Caki2 (cell line): ENCODE results near the gene OTUD4. TPM values are rescaled to one million over a fixed set of nuclear protein-coding genes. Genes with fewer than 3 reads are reported as not detected.
"Not testable (repeated sequence)": the region's sequence is repeated elsewhere in the genome, so short reads cannot be mapped to it uniquely, and the experiment has no call there.

ENCODE experiments used
- DNase-seq: peaks from one replicate; pipeline ENCODE4 v3.0.0-alpha.2; 2015; ENCODE audit warnings: low read depth
- in situ Hi-C: cut with HindIII; loops from 2 replicates; pipeline ENCODE4 v1.10.0; 2016; ENCODE audit warnings: low sequenced_read_pairs, low pct_unique_long_range_greater_than_20kb, mixed read lengths
- total RNA-seq: library from RNA; depleted of rRNA; stranded (reverse); fragments of >200 nt; shearing (Covaris generic); gene quantifications from 2 replicates; pipeline ENCODE4 v1.2.3, GENCODE V29; 2014; ENCODE audit warnings: low replicate concordance; rRNA removed

The OTUD4 gene, protein sequence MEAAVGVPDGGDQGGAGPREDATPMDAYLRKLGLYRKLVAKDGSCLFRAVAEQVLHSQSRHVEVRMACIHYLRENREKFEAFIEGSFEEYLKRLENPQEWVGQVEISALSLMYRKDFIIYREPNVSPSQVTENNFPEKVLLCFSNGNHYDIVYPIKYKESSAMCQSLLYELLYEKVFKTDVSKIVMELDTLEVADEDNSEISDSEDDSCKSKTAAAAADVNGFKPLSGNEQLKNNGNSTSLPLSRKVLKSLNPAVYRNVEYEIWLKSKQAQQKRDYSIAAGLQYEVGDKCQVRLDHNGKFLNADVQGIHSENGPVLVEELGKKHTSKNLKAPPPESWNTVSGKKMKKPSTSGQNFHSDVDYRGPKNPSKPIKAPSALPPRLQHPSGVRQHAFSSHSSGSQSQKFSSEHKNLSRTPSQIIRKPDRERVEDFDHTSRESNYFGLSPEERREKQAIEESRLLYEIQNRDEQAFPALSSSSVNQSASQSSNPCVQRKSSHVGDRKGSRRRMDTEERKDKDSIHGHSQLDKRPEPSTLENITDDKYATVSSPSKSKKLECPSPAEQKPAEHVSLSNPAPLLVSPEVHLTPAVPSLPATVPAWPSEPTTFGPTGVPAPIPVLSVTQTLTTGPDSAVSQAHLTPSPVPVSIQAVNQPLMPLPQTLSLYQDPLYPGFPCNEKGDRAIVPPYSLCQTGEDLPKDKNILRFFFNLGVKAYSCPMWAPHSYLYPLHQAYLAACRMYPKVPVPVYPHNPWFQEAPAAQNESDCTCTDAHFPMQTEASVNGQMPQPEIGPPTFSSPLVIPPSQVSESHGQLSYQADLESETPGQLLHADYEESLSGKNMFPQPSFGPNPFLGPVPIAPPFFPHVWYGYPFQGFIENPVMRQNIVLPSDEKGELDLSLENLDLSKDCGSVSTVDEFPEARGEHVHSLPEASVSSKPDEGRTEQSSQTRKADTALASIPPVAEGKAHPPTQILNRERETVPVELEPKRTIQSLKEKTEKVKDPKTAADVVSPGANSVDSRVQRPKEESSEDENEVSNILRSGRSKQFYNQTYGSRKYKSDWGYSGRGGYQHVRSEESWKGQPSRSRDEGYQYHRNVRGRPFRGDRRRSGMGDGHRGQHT
- 9.4 and 20.9 TPM in 2 replicates for total RNA-seq

DNA sequence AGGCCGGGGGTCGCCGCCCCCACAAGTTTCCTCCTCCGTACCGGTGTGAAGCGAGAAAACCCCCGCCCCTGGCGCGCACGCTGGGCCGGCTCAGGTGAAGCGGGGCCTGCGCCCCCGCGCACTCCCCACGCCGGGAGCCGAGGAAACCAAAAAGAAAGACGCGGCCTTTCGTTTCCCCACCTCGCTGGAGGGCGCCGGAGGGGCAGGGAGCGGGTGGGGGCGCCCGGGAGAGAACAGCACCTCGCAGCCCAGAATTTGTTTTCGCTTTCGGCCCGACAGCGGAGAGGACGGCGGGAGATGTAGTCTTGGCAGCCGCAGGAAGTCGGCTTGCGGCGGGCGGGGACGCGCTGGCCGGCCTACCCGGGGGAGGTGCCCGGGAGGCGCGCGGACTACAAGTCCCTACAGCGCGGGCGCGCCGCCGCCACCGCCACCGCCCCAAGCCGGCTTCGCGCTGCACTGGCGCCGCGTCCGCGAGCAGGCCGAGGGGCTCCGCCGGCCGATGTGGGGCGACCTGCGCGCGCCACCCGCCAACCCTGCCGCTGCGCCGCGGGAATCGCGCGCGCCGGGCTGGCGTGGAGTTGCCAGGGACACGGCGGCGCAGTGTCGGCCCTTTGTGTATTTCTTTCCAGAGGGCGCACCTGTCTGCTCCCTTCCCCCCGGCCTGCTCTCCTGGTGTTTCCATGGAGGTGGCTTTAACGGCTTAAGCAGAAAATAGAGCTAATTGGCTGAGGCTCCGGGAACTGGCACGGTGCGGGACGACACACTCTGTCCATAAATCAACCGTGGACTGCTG lies at the start of gene OTUD4:
OTUD4 (minus strand) TSS at position 292 of the 793 bp plus-strand sequence. CDS start 616 bp downstream, outside the sequence.
- in situ Hi-C loops, result no loop called here
- DNase-seq, result peak; percentile 92

DNA sequence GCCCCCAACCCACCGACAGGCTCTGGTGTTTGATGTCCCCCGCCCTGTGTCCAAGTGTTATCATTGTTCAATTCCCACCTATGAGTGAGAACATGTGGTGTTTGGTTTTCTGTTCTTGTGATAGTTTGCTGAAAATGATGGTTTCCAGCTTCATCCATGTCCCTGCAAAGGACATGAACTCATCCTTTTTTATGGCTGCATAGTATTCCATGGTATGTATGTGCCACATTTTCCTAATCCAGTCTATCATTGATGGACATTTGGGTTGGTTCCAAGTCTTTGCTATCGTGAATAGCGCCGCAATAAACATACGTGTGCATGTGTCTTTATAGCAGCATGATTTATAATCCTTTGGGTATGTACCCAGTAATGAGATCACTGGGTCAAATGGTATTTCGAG lies 42.8 kb upstream of the OTUD4 start:
- in situ Hi-C loops, DNase-seq: not testable (repeated sequence)

DNA sequence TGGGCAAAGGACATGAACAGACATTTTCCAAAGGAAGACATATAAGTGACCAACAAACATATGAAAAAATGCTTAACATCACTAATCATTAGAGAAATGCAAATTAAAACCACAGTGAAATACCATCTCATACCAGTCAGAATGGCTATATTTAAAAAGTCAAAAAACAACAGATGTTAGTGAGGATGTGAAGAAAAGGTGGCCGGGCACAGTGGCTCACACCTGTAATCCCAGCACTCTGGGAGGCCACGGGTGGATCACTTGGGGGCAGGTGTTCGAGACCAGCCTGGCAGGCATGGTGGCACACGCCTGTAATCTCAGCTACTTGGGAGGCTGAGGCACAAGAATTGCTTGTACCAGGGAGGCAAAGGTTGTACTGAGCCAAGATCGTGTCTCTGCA lies 41.1 kb upstream of the OTUD4 start:
- DNase-seq, in situ Hi-C loops: not testable (repeated sequence)

DNA sequence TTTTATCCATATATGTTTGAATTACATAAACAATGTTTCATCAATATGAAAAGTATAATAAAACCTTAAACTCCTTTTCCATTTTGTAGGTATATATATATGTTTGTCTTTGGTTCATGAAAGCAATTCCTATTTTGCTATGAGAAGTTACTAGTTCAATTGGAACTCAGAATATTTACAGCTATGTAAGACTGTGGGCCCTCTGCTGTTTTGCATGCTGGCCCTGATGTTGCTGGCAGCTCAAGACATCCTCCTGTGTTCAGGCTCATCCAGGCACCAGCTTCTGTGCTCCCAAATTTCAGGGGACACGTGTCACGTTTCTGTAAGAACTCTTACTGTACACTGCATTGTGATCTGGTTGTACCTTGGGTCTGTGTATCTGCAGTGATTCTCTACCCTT lies 38.7 kb upstream of the OTUD4 start:
- in situ Hi-C loops, result no loop called here
- no peak for DNase-seq

DNA sequence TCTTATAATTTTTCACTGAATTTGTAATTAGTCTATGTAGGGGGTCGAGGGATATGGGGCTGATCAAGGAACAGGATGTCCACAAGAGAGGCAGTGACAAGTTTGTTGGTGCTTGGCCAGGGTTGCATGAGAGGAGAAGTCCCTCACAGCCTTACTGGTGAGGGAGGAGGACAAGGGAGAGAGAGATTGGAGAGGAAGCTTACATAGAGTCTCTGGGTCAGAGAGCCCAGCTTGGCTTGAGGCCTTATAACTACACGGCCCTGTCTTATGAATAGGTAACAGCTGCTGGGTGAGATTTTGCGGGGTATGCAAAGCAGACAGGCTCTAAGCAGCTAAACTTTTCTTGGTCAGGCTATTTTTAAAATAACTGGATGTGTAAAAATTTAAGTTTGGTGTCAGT lies 37.9 kb upstream of the OTUD4 start:
- in situ Hi-C loops, result no loop called here
- DNase-seq, result no peak

DNA sequence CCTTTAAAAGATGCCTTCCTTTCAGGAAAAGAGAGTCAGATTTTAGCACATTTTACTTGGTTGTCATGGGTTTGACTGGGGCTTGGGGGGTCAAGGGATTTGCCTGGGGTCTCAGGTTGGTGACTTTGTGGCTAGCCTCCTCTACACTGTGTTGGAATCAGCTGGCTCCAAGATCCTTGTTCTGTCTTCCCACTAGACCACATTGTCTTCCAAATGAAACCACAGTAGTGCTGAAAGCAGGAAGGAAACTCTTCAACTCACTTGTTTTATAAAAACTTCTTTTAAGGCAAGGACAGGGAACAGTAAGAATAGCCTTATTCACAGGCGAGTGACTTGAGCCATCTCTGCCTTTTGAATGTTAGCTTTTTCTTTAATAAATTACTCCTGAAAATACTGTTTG lies 37.0 kb upstream of the OTUD4 start:
- DNase-seq, result no peak
- in situ Hi-C loops, result no loop called here

DNA sequence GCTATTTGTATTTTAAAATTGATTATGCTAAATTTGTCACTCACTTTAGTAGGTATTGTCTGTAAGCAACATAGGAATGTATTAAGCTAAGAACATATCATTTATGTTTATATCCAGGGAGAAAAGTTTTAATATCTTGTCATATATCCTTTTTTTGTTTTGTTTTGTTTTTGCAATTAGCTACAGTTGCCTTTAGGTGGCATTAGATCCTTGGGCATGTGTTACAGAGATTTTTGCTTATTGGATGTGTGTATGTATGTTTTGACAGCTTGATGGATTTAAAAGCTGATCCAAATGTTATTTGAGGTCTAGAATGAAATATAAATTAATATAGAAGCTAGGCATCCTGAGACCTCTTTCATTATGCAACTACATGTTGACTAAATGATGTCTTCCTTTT lies 36.1 kb upstream of the OTUD4 start:
- peak; percentile 6 for DNase-seq
- in situ Hi-C loops, result no loop called here

DNA sequence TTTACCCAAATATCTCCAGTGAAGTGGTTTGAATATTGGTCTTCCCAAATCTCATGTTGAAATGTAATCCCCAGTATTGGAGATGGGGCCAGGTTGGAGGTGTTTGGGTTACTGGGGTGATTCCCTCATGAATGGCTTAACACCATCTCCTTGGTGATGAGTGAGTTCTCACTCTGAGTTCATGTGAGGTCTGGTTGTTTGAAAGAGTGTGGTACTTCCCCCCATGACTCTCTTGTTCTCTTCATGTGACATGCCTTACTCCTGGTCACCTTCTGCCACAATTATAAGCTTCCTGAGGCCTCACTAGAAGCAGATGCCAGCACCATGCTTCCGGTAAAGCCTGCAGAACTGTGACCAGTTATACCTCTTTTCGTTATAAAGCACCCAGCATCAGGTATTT lies 32.9 kb upstream of the OTUD4 start:
- in situ Hi-C loops, result no loop called here
- no peak for DNase-seq

DNA sequence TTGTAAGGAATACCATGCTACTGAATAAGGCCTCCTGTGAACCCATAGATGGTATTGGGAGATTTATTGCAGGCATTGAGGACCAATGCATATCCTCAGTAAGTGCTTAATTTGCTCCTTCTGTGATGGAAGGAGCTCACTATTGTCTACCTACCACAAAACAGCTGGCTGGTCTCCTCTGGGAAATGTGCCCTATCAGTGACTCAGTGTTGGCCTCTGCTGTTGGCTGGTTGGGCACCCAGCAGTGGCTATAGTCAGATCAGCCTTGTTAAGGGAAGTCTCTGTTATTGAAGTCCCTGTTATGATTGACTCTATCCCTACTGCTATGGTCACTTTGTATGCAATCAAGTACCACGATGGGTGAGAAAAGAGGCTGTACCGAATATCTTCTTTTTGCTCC lies 27.5 kb upstream of the OTUD4 start:
- in situ Hi-C loops, result no loop called here
- no peak for DNase-seq

DNA sequence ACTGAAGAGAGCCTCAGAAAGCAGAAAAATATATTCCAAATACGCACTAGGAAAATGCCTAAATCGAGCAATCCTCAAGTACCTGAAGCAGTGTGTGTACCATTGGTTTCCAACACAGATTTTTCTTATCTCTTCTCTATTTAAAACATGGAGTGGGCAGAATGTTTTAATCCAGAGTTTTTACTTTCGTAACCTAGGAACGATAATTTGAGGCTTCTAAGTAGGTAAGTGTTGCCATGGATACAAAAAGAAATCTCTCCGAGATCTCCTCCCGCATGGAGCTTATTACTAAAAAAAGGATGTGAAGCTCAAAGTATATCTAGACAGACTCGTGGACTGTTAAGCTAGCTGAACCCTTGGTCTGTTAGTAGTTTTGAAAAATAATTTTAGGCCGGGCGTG lies 23.0 kb upstream of the OTUD4 start:
- no peak for DNase-seq
- in situ Hi-C loops, result no loop called here

DNA sequence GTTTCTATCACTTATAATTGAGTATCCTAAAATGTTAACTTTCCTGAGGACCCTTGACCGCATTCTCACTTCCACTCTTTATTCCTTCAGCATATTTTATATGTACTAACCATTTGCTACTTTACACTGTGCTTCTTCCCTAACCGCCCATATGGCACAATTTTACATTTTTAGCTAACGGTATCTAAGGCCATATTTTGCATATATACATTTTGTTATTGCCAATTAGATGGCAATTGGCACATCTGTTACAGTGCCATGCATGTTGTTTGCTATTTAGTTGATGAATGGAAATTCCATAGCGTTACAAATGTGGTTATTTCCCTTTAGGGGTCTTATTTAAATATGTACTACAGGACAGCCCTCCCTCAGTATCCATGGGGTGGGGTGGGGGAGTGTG lies 20.0 kb upstream of the OTUD4 start:
- no peak for DNase-seq
- in situ Hi-C loops, result no loop called here

DNA sequence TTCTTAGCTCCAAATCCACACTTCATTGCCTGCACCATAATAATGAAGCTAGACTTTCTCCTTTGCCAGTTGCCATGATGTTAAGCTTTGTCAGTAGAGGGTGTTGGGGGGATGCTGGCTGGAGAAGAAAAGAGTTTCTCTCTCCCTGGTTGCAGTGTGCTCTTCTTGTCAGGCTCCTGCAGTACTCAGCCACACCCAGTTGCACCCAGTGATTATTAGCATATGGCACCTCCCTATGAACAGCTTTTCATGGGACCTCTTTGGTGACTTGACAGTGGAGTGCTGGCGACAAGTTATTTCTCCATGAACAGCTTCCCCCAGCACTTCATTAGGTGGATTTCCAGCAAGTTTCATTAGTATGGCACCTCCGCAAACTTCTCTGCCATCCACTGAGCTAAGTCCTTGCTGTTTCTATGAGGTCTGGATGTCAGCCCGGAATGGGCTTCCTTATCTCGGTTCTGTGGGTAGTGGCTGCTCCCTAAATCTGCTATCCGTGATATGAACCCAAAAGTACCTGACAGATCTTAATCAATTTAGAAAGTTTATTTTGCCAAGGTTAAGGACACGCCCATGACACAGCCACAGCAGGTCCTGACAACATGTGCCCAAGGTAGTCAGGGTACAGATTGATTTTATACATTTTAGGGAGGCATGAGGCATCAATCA lies 18.8 kb upstream of the OTUD4 start:
- in situ Hi-C loops, result no loop called here
- no peak for DNase-seq

DNA sequence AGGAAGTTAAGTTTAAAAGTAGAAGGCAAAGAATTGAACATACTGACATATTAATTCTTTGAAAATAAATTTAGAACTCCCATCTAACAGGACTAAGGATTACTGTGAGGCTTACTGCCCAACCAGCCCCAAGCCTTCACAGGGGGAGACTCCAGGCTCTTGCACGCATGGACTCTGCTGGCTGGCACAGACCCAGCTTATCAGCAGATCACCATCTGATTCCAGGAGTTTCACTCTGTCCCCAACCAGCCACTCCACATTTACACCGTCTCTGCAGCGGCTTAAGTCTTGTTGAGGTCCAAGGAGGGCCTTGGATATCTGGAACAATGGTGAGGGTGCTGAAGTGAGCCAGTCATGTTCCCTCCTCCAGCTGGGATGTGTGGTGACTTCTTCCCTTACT lies 16.4 kb upstream of the OTUD4 start:
- in situ Hi-C loops, result no loop called here
- no peak for DNase-seq

DNA sequence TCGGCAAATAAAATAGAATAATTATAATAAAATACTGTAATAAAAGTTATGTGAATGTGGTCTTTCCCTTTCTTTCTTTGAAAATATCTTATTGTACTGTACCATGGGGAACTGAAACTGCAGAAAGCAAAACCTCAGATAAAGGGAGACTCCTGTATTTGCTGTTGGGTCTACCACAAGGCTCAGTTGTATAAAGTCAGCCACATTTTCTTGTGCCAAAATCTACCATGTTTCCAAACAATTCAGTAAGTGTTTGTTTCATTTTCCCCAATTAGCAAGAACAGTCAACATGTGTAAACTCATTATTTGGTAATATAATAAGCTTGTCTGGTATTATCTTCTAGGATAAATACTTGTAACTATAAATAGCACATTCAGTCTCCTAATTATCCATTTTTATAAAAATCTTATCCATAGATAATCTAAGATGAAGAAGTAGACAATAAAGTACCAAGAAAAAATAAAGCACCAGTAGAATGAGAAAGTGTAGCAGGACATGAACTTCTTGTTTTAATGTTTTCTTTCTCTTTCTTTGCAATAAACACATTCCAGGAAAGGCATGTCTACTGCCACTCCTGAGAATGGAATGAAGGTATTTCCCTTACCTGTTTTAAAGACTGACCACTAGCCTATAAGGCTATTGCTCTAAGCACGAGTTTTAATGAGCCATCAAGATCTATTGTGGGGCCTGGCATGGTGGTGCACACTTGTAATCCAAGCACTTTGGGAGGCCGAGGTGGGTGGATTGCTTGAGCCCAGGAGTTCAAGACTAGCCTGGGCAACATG lies 15.0 kb upstream of the OTUD4 start:
- in situ Hi-C loops, result no loop called here
- no peak for DNase-seq

DNA sequence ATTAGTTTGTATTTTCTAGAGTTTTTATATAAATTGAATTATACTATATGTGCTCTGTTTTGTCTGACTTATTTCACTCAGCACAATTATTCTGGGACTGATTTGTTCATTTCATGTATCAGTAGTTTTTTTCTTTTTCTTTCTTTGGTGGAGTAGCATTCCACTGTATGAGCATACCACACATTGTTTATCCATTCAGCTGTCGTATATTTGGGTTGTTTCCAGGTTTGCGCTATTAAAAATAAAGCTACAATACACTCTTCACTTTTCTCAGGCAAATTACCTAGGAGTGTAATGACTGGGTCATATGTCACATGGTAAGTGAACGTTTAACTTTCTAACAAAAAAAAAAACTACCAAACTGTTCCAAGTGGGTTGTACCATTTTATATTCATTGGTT lies 9.6 kb upstream of the OTUD4 start:
- no peak for DNase-seq
- in situ Hi-C loops, result no loop called here

DNA sequence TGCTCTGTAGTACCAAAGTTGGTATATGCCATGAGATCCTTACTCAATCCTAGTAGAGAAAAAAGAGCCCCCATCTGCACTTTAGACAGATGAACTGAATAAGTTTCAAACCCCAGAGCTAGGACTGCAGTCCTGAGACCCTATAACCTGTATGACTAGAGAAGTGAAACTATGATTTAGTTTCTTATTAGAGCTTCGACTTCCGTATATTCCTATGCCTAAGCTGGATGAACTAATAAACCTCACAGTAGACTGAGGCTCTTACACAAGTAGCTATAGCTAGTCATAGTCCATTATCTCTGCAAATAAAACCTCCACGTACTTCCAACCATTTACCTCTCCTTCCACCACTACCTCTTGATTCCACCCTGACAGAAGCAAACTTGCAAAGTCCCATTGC lies 6.3 kb upstream of the OTUD4 start:
- DNase-seq, result no peak
- in situ Hi-C loops, result no loop called here

DNA sequence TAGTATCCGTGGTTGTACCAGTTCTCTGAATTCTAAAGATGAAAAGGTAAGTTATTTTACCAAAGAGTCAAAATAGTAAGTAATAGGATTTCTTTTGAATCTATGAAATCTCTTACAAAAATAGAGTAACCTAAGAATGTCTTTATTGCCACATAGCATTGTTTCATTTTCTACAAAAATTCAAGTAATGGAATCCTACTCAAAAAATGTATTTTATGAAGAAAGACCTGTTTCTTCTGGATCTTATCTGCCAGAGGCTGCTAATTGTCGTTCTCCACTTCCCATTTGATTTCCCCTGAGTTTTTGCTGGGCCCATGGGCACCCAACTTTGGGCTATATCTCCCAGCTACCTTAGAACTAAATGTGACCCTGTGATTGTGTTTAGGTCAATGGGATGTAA lies 3.2 kb upstream of the OTUD4 start:
- no peak for DNase-seq
- in situ Hi-C loops, result no loop called here
